ENCODE results near the gene SIRPD.

DNA sequence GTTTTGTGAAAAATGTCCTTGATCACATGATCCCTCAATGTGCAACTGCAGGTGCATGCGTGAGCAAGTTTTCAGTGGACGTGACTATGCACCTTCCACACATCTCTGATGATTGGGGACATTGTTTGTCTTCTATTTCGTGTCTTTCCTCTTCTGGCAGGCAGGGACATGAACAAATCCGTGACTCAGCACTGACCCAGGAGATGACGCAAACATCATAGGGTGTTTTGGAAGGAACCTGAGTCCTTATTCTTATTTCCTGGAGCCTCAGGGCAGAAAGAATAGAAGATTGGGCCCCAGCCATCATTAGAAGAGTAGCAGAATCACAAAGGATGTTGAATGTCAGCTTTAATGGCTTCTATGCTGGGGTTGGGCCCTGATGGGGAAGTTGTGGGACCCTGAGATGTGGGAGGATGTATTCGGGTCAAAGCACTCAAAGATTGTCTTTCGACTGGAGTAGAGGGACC lies 11.9 kb upstream of the SIRPD start:
- TF ChIP-seq, protein P1, sequence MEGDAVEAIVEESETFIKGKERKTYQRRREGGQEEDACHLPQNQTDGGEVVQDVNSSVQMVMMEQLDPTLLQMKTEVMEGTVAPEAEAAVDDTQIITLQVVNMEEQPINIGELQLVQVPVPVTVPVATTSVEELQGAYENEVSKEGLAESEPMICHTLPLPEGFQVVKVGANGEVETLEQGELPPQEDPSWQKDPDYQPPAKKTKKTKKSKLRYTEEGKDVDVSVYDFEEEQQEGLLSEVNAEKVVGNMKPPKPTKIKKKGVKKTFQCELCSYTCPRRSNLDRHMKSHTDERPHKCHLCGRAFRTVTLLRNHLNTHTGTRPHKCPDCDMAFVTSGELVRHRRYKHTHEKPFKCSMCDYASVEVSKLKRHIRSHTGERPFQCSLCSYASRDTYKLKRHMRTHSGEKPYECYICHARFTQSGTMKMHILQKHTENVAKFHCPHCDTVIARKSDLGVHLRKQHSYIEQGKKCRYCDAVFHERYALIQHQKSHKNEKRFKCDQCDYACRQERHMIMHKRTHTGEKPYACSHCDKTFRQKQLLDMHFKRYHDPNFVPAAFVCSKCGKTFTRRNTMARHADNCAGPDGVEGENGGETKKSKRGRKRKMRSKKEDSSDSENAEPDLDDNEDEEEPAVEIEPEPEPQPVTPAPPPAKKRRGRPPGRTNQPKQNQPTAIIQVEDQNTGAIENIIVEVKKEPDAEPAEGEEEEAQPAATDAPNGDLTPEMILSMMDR (IDR thresholded peaks at IDR 0.05) = no peak
- TF ChIP-seq POLR2A (IDR thresholded peaks at IDR 0.05) = no peak

Data from body of pancreas (tissue), 4 donors.